Measurements from ENCODE around the gene ZNF324. TPM values are rescaled to one million over a fixed set of nuclear protein-coding genes. Genes with fewer than 3 reads are reported as not detected.
A peak's percentile ranks its signal among the peaks of the same experiment; 100 is the strongest.

Gene ZNF324
- total and polyA plus RNA-seq, 9 of the 15 experiments (the other 6 are each of a cell fraction or from before 2014, with no cell fraction given): 0.92 to 16.4 (median 5.3) TPM

- TF ChIP-seq TEAD4 (IDR thresholded peaks at IDR 0.05; ENCODE audit: low read length) (peak; percentile 37; the same call in 1 of the 2 replicates), TEAD4 (CRISPR knock-in tag; IDR thresholded peaks at IDR 0.05; ENCODE audit: borderline replicate concordance) (no peak), BMI1 (IDR thresholded peaks at IDR 0.05; ENCODE audit: low read length) (peak; percentile 86), E2F8 (IDR thresholded peaks at IDR 0.05; ENCODE audit: low read depth, partially characterized antibody) (peak; percentile 72), POLR2AphosphoS5 (IDR thresholded peaks at IDR 0.05; ENCODE audit: control insufficient read depth, insufficient read depth, low read depth, low read length) (peak; percentile 52; the same call in 1 of the 2 replicates), SIN3A (IDR thresholded peaks at IDR 0.05; ENCODE audit: borderline replicate concordance in 2 of 2, control insufficient read depth in 1 of 2, low read depth in 2 of 2, low read length in 2 of 2) (peak; percentile 87 to 90), ZFP1 (CRISPR knock-in tag; IDR thresholded peaks at IDR 0.05) (no peak), RBM17 (IDR thresholded peaks at IDR 0.05; ENCODE audit: borderline replicate concordance, low read depth, low read length) (no peak), E2F1 (CRISPR knock-in tag; IDR thresholded peaks at IDR 0.05) (peak; percentile 94), CAMTA2 (CRISPR knock-in tag; conservative IDR thresholded peaks at IDR 0.05) (peak; percentile 87; the same call in 1 of the 2 replicates), YY1 (IDR thresholded peaks at IDR 0.05; ENCODE audit: borderline replicate concordance in 1 of 3, control insufficient read depth in 1 of 3, extremely low read depth in 1 of 3, insufficient read depth in 3 of 3, insufficient read length in 1 of 3, insufficient replicate concordance in 2 of 3, low read depth in 1 of 3, low read length in 2 of 3) (peak in 2 of 3 experiments; percentile 14 to 15), SAFB (IDR thresholded peaks at IDR 0.05; ENCODE audit: borderline replicate concordance, low read depth, low read length) (peak; percentile 56; the same call in 1 of the 2 replicates), TFAP4 (CRISPR knock-in tag; IDR thresholded peaks at IDR 0.05; ENCODE audit: borderline replicate concordance) (peak; percentile 95), SMARCE1 (IDR thresholded peaks at IDR 0.05) (no peak), RBFOX2 (IDR thresholded peaks at IDR 0.05; ENCODE audit: low read depth, low read length) (peak; percentile 83)
- TF ChIP-seq, protein P1, sequence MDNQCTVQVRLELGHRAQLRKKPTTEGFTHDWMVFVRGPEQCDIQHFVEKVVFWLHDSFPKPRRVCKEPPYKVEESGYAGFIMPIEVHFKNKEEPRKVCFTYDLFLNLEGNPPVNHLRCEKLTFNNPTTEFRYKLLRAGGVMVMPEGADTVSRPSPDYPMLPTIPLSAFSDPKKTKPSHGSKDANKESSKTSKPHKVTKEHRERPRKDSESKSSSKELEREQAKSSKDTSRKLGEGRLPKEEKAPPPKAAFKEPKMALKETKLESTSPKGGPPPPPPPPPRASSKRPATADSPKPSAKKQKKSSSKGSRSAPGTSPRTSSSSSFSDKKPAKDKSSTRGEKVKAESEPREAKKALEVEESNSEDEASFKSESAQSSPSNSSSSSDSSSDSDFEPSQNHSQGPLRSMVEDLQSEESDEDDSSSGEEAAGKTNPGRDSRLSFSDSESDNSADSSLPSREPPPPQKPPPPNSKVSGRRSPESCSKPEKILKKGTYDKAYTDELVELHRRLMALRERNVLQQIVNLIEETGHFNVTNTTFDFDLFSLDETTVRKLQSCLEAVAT (IDR thresholded peaks at IDR 0.05): no peak
Observed at GRCh38 chr19:58475714-58476497, 9.0 kb downstream of the ZNF324 start, which contains the start of gene ZNF446 (continued).

Data from K562 (cell line).